ENCODE results near the gene BMPER.

GRCh38 chr7:34067005-34067778 lies 161.9 kb downstream of the BMPER start:
- no peak for TF ChIP-seq ZNF8 (CRISPR knock-in tag; IDR thresholded peaks at IDR 0.05)
- no peak for TF ChIP-seq BACH2 (CRISPR knock-in tag; IDR thresholded peaks at IDR 0.05; ENCODE audit: borderline replicate concordance)

All from SK-N-SH treated with all-trans-retinoic acid at 6 μM for 48 hours (cell line).